Activated naive CD8-positive, alpha-beta T cell treated with anti-CD3 and anti-CD28 coated beads, Interleukin-2, amount 50 U/mL, for 24 hours (primary cell): Measurements from ENCODE around the gene ACTR8.

Experiments
- ATAC-seq: fragments of 150-1000 bp; cut with Tn5 transposase; one replicate; pipeline ENCODE4 v1.10.0; 2021
- DNase-seq: peaks from one replicate; pipeline ENCODE4 v3.0.0; 2021
- H3K27ac Mint-ChIP-seq: one replicate; pipeline ENCODE4 v1.8.0; 2021; ENCODE audit warnings: mild to moderate bottlenecking, mixed read lengths
- H3K27me3 Mint-ChIP-seq: one replicate; pipeline ENCODE4 v1.8.0; 2021; ENCODE audit warnings: mixed read lengths
- H3K36me3 Mint-ChIP-seq: one replicate; pipeline ENCODE4 v1.8.0; 2021; ENCODE audit warnings: low read depth, mixed read lengths
- H3K4me1 Mint-ChIP-seq: one replicate; pipeline ENCODE4 v1.8.0; 2021; ENCODE audit warnings: mixed read lengths
- H3K4me3 Mint-ChIP-seq: one replicate; pipeline ENCODE4 v1.8.0; 2021; ENCODE audit warnings: mild to moderate bottlenecking, moderate library complexity, mixed read lengths
- H3K9me3 Mint-ChIP-seq: one replicate; pipeline ENCODE4 v1.8.0; 2021; ENCODE audit warnings: mixed read lengths

Gene ACTR8

GRCh38 chr3:53833053-53833645, 48.8 kb downstream of the ACTR8 start:
- DNase-seq: no peak
- no peak for ATAC-seq
- Mint-ChIP-seq H3K27ac (no peak overlapping the region), H3K27me3 (no peaks in the 10 kb centered on the region), H3K36me3 (no peaks in the 10 kb centered on the region), H3K4me1 (no peaks in the 10 kb centered on the region), H3K4me3 (no peak overlapping the region), H3K9me3 (no peaks in the 10 kb centered on the region)

- no peak for DNase-seq
- Mint-ChIP-seq H3K27ac (no peak overlapping the region), H3K4me1 (no peaks in the 10 kb centered on the region), H3K4me3 (no peak overlapping the region), H3K9me3 (no peaks in the 10 kb centered on the region), H3K36me3 (no peaks in the 10 kb centered on the region), H3K27me3 (no peaks in the 10 kb centered on the region)
- no peak for ATAC-seq
Measured at GRCh38 chr3:53830944-53831343, 51.0 kb downstream of the ACTR8 start.

- DNase-seq: no peak
- Mint-ChIP-seq H3K36me3 (no peaks in the 10 kb centered on the region), H3K27me3 (peaks cover 2% of the 10 kb centered on the region), H3K4me3 (no peak overlapping the region), H3K9me3 (no peaks in the 10 kb centered on the region), H3K4me1 (no peaks in the 10 kb centered on the region), H3K27ac (no peak overlapping the region)
- ATAC-seq: no peak
Measured at GRCh38 chr3:53829605-53830004, 52.3 kb downstream of the ACTR8 start.

- no peaks in the 10 kb centered on the region for H3K4me1 Mint-ChIP-seq
- no peaks in the 10 kb centered on the region for H3K36me3 Mint-ChIP-seq
- ATAC-seq: no peak
- H3K27ac Mint-ChIP-seq: no peak overlapping the region
- no peak for DNase-seq
- H3K9me3 Mint-ChIP-seq: no peaks in the 10 kb centered on the region
- no peak overlapping the region for H3K4me3 Mint-ChIP-seq
- peaks cover 2% of the 10 kb centered on the region for H3K27me3 Mint-ChIP-seq
Measured at GRCh38 chr3:53828581-53828980, 53.4 kb downstream of the ACTR8 start.

DNA sequence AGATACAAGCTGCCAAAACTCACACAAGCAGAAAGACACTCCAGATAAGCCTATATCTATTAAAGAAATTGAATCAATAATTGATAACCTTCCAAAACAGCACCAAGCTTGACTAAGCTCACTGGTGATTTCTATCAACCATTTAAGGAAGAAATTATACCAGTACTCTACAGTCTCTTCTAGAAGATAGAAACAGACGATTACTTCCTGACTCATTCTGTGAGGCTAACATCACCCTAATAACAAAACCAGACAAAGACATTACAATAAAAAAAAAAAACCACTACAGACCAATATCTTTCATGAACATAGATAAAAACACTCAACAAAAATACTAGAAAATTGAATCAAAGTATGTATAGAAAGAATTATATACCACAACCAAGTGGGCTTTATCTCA, 55.9 kb downstream of the ACTR8 start:
- Mint-ChIP-seq H3K27ac (no peak overlapping the region), H3K27me3 (peaks cover 2% of the 10 kb centered on the region), H3K4me3 (no peak overlapping the region), H3K4me1 (no peaks in the 10 kb centered on the region), H3K9me3 (no peaks in the 10 kb centered on the region), H3K36me3 (no peaks in the 10 kb centered on the region)
- ATAC-seq: no peak
- DNase-seq: no peak

- ATAC-seq (no peak), DNase-seq (no peak)
- H3K36me3 Mint-ChIP-seq: no peaks in the 10 kb centered on the region
- no peak overlapping the region for H3K27ac Mint-ChIP-seq
- H3K9me3 Mint-ChIP-seq: no peaks in the 10 kb centered on the region
- no peaks in the 10 kb centered on the region for H3K4me1 Mint-ChIP-seq
- no peak overlapping the region for H3K4me3 Mint-ChIP-seq
- peaks cover 2% of the 10 kb centered on the region for H3K27me3 Mint-ChIP-seq
Measured at GRCh38 chr3:53824795-53825194, 57.2 kb downstream of the ACTR8 start.

- Mint-ChIP-seq H3K9me3 (no peaks in the 10 kb centered on the region), H3K36me3 (no peaks in the 10 kb centered on the region), H3K27me3 (peaks cover 2% of the 10 kb centered on the region), H3K4me3 (no peak overlapping the region), H3K27ac (no peak overlapping the region), H3K4me1 (no peaks in the 10 kb centered on the region)
- ATAC-seq (no peak), DNase-seq (no peak)
Measured at GRCh38 chr3:53823956-53824657, 57.8 kb downstream of the ACTR8 start.

DNA sequence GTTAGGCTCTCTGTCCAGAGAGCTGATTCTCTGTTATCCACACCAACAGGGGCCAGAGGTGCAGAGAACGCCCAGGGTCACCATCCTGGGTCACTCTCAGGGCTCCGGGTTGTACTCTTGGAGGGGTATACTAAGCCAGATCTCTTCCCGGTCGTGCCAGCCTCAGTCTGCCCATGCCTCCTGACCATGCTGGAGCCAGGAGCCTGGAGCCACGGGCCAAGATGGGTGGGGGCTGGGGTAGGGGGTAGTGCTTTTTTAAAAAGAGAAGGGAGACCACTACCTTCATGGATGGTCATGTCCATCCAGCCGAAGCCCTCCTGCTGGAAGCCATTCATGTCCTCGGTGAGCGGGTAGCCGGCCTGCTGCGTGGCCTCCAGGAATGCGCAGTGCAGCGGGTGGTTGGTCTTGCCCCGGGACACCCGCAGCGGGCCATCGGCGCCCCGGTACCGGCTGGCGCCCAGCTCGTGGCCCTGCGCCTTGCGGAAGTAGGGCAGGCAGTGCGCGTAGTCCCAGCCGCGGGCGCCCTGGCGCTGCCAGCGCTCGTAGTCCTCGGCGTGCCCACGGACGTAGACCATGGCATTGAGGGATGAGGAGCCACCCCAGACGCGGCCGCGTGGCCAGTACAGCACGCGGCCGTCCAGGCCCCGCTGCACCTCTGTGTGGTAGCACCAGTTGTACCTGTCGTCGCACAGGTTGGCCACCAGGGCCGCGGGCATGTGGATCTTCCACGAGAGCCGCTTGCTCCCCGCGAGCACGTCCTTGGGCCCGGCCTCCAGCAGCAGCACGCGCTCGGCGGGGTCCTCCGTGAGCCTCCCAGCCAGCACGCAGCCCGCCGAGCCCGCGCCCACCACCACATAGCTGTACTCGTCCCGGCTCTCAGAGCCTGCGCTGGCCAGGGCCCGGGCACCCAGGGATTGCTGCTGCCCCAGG, 58.7 kb downstream of the ACTR8 start:
- H3K27me3 Mint-ChIP-seq: peaks cover 2% of the 10 kb centered on the region
- no peaks in the 10 kb centered on the region for H3K36me3 Mint-ChIP-seq
- no peaks in the 10 kb centered on the region for H3K4me1 Mint-ChIP-seq
- ATAC-seq (no peak), DNase-seq (no peak)
- H3K9me3 Mint-ChIP-seq: no peaks in the 10 kb centered on the region
- H3K27ac Mint-ChIP-seq: no peak overlapping the region
- H3K4me3 Mint-ChIP-seq: no peak overlapping the region

GRCh38 chr3:53822331-53822741, 59.6 kb downstream of the ACTR8 start:
- DNase-seq (no peak), ATAC-seq (no peak)
- no peaks in the 10 kb centered on the region for H3K4me1 Mint-ChIP-seq
- peaks cover 2% of the 10 kb centered on the region for H3K27me3 Mint-ChIP-seq
- no peak overlapping the region for H3K4me3 Mint-ChIP-seq
- H3K36me3 Mint-ChIP-seq: no peaks in the 10 kb centered on the region
- H3K27ac Mint-ChIP-seq: no peak overlapping the region
- H3K9me3 Mint-ChIP-seq: no peaks in the 10 kb centered on the region

GRCh38 chr3:53821631-53822121, 60.3 kb downstream of the ACTR8 start:
- Mint-ChIP-seq H3K27ac (no peak overlapping the region), H3K4me1 (no peaks in the 10 kb centered on the region), H3K4me3 (no peak overlapping the region), H3K9me3 (no peaks in the 10 kb centered on the region), H3K27me3 (peaks cover 2% of the 10 kb centered on the region), H3K36me3 (no peaks in the 10 kb centered on the region)
- no peak for ATAC-seq
- no peak for DNase-seq

DNA sequence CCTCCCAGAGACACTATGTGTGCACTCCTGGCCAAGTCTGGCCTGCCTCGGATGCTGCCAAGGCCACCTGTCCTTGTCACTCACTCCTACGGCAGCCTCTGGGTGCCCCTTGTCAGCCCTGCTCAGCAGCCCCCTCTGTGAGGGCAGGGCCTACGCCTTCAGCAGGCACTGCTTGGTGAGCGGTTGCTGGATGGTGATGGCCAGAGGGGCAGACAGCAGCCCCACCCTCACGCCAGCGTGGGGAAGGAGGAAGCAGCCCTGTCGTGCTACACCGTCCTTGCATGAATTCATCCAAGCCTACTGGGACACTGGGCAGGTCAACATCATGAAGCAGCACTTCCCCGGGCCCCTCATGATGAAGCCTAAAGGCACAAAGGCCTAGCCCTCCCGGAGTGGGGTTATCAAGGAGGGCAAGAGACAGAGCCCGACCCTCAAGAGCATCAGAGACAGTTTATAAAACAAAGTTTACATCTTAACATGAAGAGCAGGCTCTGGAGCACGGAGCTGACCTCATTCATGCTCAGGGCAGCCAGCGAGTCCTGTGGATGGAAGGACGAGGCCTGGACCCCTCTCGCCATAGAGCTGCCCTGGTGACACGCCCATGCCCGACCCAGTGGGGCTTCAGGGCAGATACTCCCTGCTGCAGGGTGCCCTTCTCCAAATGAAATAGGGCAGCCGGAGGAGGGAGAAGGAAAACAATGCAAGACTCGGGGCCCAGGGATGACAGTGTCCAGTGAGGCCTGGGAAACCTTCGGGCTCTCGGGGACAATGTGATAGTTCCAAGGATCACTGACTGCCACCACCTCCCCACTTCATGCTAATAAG, 61.0 kb downstream of the ACTR8 start:
- peaks cover 2% of the 10 kb centered on the region for H3K27me3 Mint-ChIP-seq
- H3K9me3 Mint-ChIP-seq: no peaks in the 10 kb centered on the region
- H3K27ac Mint-ChIP-seq: no peak overlapping the region
- no peaks in the 10 kb centered on the region for H3K4me1 Mint-ChIP-seq
- no peaks in the 10 kb centered on the region for H3K36me3 Mint-ChIP-seq
- DNase-seq (no peak), ATAC-seq (no peak)
- no peak overlapping the region for H3K4me3 Mint-ChIP-seq

DNA sequence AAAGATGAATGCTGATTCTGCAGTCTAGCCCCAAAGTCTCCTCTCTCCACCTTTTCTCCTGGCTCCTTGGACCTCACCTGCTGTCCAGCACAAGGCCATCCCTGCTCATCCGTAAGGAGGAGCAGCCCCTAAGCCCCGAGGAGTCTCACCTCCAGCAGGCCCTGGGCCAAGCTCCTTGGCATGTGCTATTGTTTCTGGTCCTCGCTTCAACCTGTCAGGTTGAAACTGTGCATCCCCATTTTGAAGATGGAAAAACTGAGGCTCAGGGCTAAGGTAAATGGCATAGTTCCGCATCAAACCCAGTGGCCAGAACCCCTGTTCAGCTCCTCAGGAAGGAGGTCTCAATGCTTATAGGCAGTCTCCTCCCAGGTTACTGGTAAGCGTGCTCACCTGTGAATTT, 61.9 kb downstream of the ACTR8 start:
- Mint-ChIP-seq H3K9me3 (no peaks in the 10 kb centered on the region), H3K36me3 (no peaks in the 10 kb centered on the region), H3K27me3 (no peaks in the 10 kb centered on the region), H3K4me1 (no peaks in the 10 kb centered on the region), H3K27ac (no peak overlapping the region), H3K4me3 (no peak overlapping the region)
- ATAC-seq (no peak), DNase-seq (no peak)

DNA sequence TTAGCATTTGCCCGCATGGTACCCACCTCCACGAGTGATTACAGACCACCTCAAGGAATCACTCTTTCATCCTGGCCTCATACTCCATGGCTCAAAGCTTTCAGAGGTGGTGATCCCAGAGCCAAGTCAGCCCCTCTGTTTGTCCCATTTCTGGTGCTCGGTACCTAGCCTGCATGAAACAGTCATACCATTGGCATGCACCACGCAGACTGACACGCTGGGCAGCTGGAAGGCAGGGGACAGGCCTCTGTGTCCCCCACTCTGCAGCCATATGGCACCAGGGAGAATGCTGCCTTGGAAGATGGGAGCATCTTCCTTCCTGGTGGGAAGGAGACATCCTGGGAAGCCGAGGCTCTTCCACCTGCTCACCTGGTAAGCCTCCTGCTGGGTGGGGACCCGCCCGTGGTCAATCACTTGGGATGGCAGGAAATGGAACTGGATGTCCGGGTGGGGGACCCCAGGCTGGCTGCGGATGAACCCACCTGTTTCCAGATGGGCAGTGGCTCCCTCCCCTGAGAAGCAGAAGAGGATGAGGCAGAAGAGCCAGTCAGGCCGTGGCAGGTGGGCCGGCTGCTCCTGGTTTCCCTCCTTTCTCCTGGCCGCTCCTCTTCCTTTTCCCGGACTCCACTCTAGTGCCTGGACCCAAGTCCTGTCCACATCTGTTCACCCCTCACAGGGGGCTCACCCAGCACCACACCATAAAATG, 62.6 kb downstream of the ACTR8 start:
- Mint-ChIP-seq H3K27me3 (no peaks in the 10 kb centered on the region), H3K9me3 (no peaks in the 10 kb centered on the region), H3K27ac (no peak overlapping the region), H3K36me3 (no peaks in the 10 kb centered on the region), H3K4me1 (no peaks in the 10 kb centered on the region), H3K4me3 (no peak overlapping the region)
- no peak for DNase-seq
- no peak for ATAC-seq
